ENCODE results near the gene HS3ST3B1. TPM values are rescaled to one million over a fixed set of nuclear protein-coding genes. Genes with fewer than 3 reads are reported as not detected.

The HS3ST3B1 gene
- total RNA-seq, 2 experiments from 2014 or later: 28.9 to 29.9 TPM

DNA sequence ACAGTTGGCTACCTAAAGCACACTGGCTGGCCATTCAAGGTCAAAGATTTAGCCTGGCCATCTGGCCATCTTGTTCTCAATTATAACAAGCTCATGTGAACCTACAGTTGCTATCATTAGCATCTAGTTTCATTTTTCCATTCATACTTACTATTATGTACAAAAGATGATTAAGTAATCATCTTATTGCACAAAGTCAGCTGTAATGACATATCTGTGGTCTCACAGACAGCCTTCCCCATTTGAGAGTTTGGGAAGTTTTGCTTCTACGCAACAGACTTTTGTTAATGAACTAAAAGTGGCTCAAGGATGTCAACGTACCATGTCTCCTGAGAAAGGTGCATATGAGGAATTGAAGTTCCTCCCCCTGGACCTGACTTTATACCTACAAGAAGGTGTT lies 51.3 kb downstream of the HS3ST3B1 start:
- Mint-ChIP-seq H3K27me3 (no peaks in the 10 kb centered on the region), H3K4me1 (peaks cover 25% of the 10 kb centered on the region), H3K27ac (no peak overlapping the region), H3K36me3 (ENCODE audit: low read depth) (peaks cover 28% of the 10 kb centered on the region), H3K4me3 (no peak overlapping the region), H3K9me3 (no peaks in the 10 kb centered on the region)
- CTCF ChIA-PET: interaction anchor here (1.2 kb wide), 1 partner anchor 758 kb away, joined by 3 read pairs; no protein-coding TSS in a partner anchor
- no peak for DNase-seq
- POLR2A ChIA-PET: interaction anchor here (1.7 kb wide), 1 partner anchor 51 kb away, joined by 5 read pairs; the partner anchor contains the start of gene HS3ST3B1

GRCh38 chr17:14353861-14354474 lies 53.1 kb downstream of the HS3ST3B1 start:
- Mint-ChIP-seq H3K4me3 (no peak overlapping the region), H3K9me3 (no peaks in the 10 kb centered on the region), H3K36me3 (ENCODE audit: low read depth) (peaks cover 11% of the 10 kb centered on the region), H3K4me1 (peaks cover 16% of the 10 kb centered on the region), H3K27me3 (no peaks in the 10 kb centered on the region), H3K27ac (no peak overlapping the region)
- ChIA-PET CTCF (no interaction called here), POLR2A (no interaction called here)
- DNase-seq: no peak

DNA sequence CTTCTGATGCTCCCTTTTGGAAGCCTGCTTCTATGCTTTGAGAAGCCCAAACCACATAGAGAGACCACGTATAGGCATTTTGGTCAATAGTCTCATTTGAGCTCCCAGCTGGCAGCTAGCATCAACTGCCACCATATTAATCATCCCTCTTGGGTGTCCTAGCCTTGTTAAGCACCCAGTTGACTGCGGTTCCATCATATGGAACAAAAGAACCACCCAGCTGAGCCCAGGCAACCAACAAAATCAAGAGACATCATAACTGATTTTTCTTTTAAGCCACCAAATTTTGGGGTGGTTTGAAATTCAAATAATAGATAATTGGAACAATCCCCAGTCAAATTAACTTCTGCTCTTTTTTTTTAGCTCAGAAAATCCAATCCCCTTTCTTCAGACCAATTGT lies 53.9 kb downstream of the HS3ST3B1 start:
- ChIA-PET POLR2A (no interaction called here), CTCF (no interaction called here)
- no peaks in the 10 kb centered on the region for H3K9me3 Mint-ChIP-seq
- H3K27ac Mint-ChIP-seq: no peak overlapping the region
- no peaks in the 10 kb centered on the region for H3K27me3 Mint-ChIP-seq
- no peak overlapping the region for H3K4me3 Mint-ChIP-seq
- peaks cover 6% of the 10 kb centered on the region for H3K36me3 Mint-ChIP-seq (ENCODE audit: low read depth)
- DNase-seq: no peak
- peaks cover 22% of the 10 kb centered on the region for H3K4me1 Mint-ChIP-seq

GRCh38 chr17:14355556-14355955 lies 54.7 kb downstream of the HS3ST3B1 start:
- CTCF ChIA-PET: no interaction called here

GRCh38 chr17:14359163-14360020 lies 58.5 kb downstream of the HS3ST3B1 start:
- H3K4me3 Mint-ChIP-seq: no peak overlapping the region
- POLR2A ChIA-PET: interaction anchor here (1.0 to 1.6 kb wide), 3 partner anchors 29 to 69 kb away, joined by 3 to 7 read pairs (median 3); partner anchors contain the start of gene HS3ST3B1
- H3K27me3 Mint-ChIP-seq: no peaks in the 10 kb centered on the region
- DNase-seq: peak; percentile 36
- no peak overlapping the region for H3K27ac Mint-ChIP-seq
- no peaks in the 10 kb centered on the region for H3K9me3 Mint-ChIP-seq
- H3K4me1 Mint-ChIP-seq: peaks cover 7% of the 10 kb centered on the region
- CTCF ChIA-PET: interaction anchor here (0.8 to 1.3 kb wide), 2 partner anchors 43 to 49 kb away, joined by 3 read pairs; no protein-coding TSS in a partner anchor
- H3K36me3 Mint-ChIP-seq (ENCODE audit: low read depth): no peaks in the 10 kb centered on the region

More at GRCh38 chr17:14355556-14355955, 54.7 kb downstream of the HS3ST3B1 start:
- no peaks in the 10 kb centered on the region for H3K36me3 Mint-ChIP-seq (ENCODE audit: low read depth)
- no peak overlapping the region for H3K4me3 Mint-ChIP-seq
- no peaks in the 10 kb centered on the region for H3K27me3 Mint-ChIP-seq
- no peak overlapping the region for H3K27ac Mint-ChIP-seq
- POLR2A ChIA-PET: no interaction called here
- no peaks in the 10 kb centered on the region for H3K9me3 Mint-ChIP-seq
- peaks cover 17% of the 10 kb centered on the region for H3K4me1 Mint-ChIP-seq
- no peak for DNase-seq

DNA sequence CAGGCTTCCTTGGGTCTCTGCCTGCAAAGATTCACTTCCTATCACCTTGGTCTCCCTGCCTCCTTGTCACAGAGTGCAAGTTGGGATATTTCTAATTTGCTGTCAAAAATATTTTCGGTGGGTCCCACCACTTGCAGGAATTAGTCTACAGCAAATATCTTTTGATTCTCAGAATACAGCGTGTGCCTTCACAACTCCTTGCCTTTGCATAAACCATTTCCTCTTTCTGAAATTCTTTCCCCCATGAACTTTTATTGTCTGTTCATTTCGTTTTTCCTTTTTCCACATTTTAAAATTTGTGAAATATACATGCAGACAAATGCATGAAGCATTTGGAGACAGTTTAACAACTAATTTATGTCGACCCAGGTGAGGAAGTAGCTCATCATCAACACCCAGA lies 60.0 kb downstream of the HS3ST3B1 start:
- peaks cover 7% of the 10 kb centered on the region for H3K4me1 Mint-ChIP-seq
- ChIA-PET POLR2A (no interaction called here), CTCF (no interaction called here)
- no peaks in the 10 kb centered on the region for H3K36me3 Mint-ChIP-seq (ENCODE audit: low read depth)
- no peaks in the 10 kb centered on the region for H3K9me3 Mint-ChIP-seq
- no peak for DNase-seq
- no peaks in the 10 kb centered on the region for H3K27me3 Mint-ChIP-seq
- H3K4me3 Mint-ChIP-seq: no peak overlapping the region
- H3K27ac Mint-ChIP-seq: no peak overlapping the region

DNA sequence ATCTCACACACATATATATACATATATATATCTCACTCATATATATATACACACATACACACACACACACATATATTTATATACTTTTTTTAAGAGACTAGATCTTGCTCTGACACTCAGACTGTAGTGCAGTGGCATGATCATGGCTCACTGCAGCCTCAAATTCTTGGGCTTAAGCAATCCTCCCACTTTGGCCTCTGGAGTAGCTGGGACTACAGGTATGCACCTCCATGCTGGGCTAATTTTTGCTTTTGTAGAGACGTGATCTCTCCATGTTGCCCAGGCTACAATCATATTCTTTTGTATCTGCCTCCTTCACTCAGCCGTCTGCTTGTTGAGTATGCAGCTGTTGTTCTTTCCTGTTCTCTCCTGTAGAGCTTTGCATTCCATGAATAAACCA lies 60.6 kb downstream of the HS3ST3B1 start:
- H3K27me3 Mint-ChIP-seq: no peaks in the 10 kb centered on the region
- peaks cover 7% of the 10 kb centered on the region for H3K4me1 Mint-ChIP-seq
- no peak overlapping the region for H3K27ac Mint-ChIP-seq
- no peak for DNase-seq
- ChIA-PET CTCF (no interaction called here), POLR2A (no interaction called here)
- H3K9me3 Mint-ChIP-seq: no peaks in the 10 kb centered on the region
- H3K36me3 Mint-ChIP-seq (ENCODE audit: low read depth): no peaks in the 10 kb centered on the region
- H3K4me3 Mint-ChIP-seq: no peak overlapping the region

- Mint-ChIP-seq H3K27me3 (no peaks in the 10 kb centered on the region), H3K27ac (no peak overlapping the region), H3K9me3 (no peaks in the 10 kb centered on the region), H3K4me3 (no peak overlapping the region), H3K4me1 (peaks cover 7% of the 10 kb centered on the region), H3K36me3 (ENCODE audit: low read depth) (no peaks in the 10 kb centered on the region)
- CTCF ChIA-PET: no interaction called here
- POLR2A ChIA-PET: no interaction called here
- no peak for DNase-seq
These were observed 61.1 kb downstream of the HS3ST3B1 start for GRCh38 chr17:14361945-14362508.

DNA sequence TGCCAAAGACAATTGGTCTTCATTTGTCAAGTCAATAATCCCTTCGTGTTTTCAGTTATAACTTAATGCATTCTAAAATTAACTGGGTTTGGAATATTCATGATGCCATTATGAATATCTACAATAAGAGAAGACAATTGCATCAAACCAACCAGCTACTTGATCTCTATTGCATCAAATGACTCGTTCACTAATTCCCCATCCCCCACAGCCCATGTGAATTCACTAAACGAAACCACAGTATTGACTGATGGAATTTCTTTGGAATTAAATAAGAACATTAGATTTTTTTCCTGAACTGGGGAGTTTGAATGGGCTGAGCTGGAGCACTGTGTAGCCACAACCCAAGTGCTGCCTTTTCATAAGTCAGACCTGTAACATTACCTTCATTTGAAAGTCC lies 65.3 kb downstream of the HS3ST3B1 start:
- Mint-ChIP-seq H3K9me3 (no peaks in the 10 kb centered on the region), H3K4me1 (no peaks in the 10 kb centered on the region), H3K27me3 (no peaks in the 10 kb centered on the region), H3K4me3 (no peak overlapping the region), H3K27ac (no peak overlapping the region), H3K36me3 (ENCODE audit: low read depth) (no peaks in the 10 kb centered on the region)
- POLR2A ChIA-PET: no interaction called here
- DNase-seq: no peak
- CTCF ChIA-PET: no interaction called here

- Mint-ChIP-seq H3K36me3 (ENCODE audit: low read depth) (no peaks in the 10 kb centered on the region), H3K27ac (no peak overlapping the region), H3K4me1 (no peaks in the 10 kb centered on the region), H3K27me3 (no peaks in the 10 kb centered on the region), H3K4me3 (no peak overlapping the region), H3K9me3 (no peaks in the 10 kb centered on the region)
- ChIA-PET POLR2A (no interaction called here), CTCF (no interaction called here)
- no peak for DNase-seq
These were observed 71.6 kb downstream of the HS3ST3B1 start for GRCh38 chr17:14372461-14372860.

GRCh38 chr17:14372905-14373613 lies 72.2 kb downstream of the HS3ST3B1 start:
- no peaks in the 10 kb centered on the region for H3K36me3 Mint-ChIP-seq (ENCODE audit: low read depth)
- POLR2A ChIA-PET: no interaction called here
- no peaks in the 10 kb centered on the region for H3K27me3 Mint-ChIP-seq
- no peak for DNase-seq
- H3K9me3 Mint-ChIP-seq: no peaks in the 10 kb centered on the region
- no peak overlapping the region for H3K27ac Mint-ChIP-seq
- CTCF ChIA-PET: no interaction called here
- H3K4me1 Mint-ChIP-seq: no peaks in the 10 kb centered on the region
- no peak overlapping the region for H3K4me3 Mint-ChIP-seq

GRCh38 chr17:14373614-14374259 lies 72.9 kb downstream of the HS3ST3B1 start:
- Mint-ChIP-seq H3K27me3 (no peaks in the 10 kb centered on the region), H3K36me3 (ENCODE audit: low read depth) (no peaks in the 10 kb centered on the region), H3K9me3 (no peaks in the 10 kb centered on the region), H3K4me3 (no peak overlapping the region), H3K4me1 (no peaks in the 10 kb centered on the region), H3K27ac (no peak overlapping the region)
- DNase-seq: no peak
- ChIA-PET POLR2A (no interaction called here), CTCF (no interaction called here)

DNA sequence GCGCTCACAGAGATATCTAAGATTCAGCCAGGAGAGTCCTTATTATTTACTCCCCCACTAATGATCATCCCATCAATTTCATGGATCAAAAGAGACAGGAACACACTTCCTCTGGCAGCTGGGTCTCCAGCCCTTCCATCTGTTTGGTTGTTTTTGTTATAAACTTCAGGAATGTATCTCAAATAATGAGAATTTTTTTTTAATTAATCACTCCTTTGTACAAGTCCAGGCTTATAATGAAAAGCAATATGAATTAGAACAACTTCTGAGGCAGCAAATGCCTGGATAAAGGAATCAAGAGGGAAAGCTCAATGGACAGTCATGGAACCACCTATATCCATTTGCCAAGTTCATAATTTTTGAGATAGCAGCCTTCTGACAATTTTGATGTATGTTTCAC lies 73.4 kb downstream of the HS3ST3B1 start:
- no peak for DNase-seq
- CTCF ChIA-PET: no interaction called here
- Mint-ChIP-seq H3K27me3 (no peaks in the 10 kb centered on the region), H3K4me3 (no peak overlapping the region), H3K36me3 (ENCODE audit: low read depth) (no peaks in the 10 kb centered on the region), H3K9me3 (no peaks in the 10 kb centered on the region), H3K4me1 (no peaks in the 10 kb centered on the region), H3K27ac (no peak overlapping the region)
- POLR2A ChIA-PET: no interaction called here

Data from activated CD4-positive, alpha-beta memory T cell treated with anti-CD3 and anti-CD28 coated beads, Interleukin-2, amount 10 ng/mL, durations not matched to agents 7 days and 5 days (primary cell).